Measurements from ENCODE around the gene GTPBP8.

- no peak for TF ChIP-seq CTCF (IDR thresholded peaks at IDR 0.05)
- no peak for TF ChIP-seq EZH2 (IDR thresholded peaks at IDR 0.05; ENCODE audit: borderline replicate concordance, insufficient read depth, low read depth, low read length, poor library complexity, severe bottlenecking)
Observed at GRCh38 chr3:113039546-113039945, 48.8 kb downstream of the GTPBP8 start.

Data from B cell (primary cell).